Stimulated activated CD4-positive, alpha-beta T cell treated with anti-CD3 and anti-CD28 coated beads, Interleukin-4, amount 100 ng/mL, for 4 hours (primary cell): ENCODE measurements around the gene PRELP.

ENCODE experiments used
- DNase-seq, 2 experiments: peaks; one replicate each; pipeline ENCODE4 v3.0.0-alpha.2; 2020

The PRELP gene

DNA sequence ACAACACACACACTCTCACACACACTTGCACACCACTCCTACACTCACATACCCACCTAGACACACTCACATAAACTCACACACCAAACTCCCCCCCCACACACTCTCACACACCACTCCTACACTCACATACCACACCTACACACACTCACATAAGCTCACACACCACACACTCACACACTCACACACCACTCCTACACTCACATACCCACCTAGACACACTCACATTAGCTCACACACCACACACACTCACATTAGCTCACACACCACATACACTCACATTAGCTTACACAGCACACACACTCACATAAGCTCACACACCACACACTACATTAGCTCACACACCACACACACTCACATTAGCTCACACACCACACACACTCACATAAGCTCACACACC lies 51.4 kb downstream of the PRELP start:
- no peak for DNase-seq

DNA sequence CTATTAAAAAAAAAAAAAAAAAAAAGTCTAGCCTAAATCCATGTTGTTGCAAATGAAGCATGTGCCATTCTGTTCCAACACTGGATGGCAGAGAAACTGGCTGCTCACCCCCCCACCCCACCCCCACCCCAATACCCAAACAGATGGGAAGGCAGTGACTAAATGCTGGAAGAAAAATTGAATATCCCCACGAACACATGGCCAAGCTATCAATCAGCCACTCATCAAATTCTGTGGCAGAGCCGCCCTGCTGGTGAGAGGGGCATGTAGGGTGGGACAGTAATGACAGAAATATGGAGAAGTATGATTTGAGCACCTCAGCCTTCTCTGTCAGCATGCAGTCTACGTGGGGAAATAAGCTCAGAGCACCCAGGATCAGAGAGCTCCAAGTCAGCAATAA lies 52.5 kb downstream of the PRELP start:
- DNase-seq, result no peak

GRCh38 chr1:203528976-203529835 lies 53.6 kb downstream of the PRELP start:
- DNase-seq, result no peak

DNA sequence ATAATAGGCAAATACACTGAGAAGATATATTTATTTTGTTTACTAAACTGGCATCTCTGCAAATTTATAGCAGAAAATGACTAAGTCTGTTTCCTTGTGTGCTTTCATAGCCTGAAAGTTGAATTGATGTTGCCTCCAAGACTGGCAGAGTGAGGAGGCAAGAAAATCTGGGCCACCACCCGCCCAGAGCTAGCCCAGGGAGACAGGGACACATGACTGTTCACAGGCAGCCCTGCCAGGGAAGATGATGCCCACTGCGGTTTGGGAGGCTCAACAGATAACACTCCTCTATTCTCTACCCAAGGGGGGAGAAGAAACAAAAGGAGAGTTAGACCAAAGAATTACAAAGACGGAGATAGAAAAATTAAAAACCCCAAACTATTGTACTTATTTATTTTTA lies 55.5 kb downstream of the PRELP start:
- no peak for DNase-seq

DNA sequence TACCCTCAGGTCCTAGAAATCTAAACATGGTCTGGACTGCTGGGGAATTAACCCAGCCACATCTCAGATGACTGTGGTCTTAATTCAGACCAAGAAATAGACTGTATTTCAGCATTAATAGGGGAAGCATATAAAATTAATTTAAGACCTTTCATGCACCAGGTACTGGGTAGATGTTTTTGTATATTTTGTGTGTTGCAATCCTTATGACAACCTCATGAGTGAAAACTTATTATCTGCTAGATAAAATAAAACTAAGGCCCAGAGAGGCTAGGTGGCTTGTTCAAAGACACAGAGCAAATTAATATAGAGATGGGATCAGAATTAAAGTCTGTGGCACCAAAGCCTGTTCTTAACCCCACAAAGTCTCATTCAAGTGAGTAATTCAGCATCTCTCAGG lies 58.4 kb downstream of the PRELP start:
- DNase-seq, result no peak

GRCh38 chr1:203534526-203534925 lies 58.9 kb downstream of the PRELP start:
- DNase-seq, result no peak

DNA sequence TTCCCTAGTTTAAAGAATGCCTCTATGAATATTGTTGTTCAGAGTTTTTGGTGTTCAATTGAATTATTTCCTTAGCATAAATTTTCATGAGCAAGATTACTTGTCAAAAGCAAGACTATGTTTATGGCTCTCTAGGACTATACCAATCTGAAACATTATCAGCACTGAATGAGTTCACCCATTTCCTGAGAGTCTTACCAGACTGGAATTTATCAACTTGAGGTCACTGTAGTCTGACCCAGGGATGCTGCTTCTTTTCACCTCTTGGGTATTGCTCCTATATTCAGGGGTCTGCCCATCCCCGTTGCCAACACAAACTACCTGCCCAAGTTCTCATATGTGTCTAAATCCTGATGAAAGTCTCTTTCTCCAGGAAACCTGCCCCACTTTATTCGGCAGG lies 61.0 kb downstream of the PRELP start:
- DNase-seq, result no peak

GRCh38 chr1:203536980-203537455 lies 61.4 kb downstream of the PRELP start:
- DNase-seq, result no peak

DNA sequence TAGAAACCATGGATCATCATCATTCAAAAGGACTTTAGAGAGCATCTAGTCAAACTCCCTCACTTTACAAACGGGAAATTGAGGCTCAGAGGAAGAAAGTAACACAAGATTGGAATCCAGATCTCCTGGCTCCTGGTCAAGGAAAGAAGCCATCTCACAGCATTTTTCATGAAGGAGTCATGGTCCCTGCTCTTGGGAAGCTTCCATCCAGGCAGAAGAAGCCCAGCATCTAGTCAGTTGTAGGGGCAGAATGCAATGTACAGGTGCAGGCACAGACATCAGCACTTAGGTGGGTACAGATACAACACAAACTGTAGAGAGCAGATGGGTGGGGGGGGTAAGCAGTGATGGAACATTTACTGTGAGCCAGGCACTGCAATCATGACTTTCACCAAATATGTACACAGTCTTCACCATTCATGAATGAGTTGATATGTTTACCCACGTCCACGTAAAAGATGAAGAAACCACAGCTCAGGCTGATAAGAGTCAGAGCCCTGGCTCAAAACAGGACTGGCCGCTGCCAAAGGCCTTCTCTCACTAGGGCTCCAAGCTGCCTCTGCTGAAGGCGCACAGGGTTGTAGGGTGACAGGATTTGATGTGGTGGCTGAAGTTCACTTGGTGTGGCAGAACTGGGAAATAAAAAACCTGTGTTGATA lies 62.3 kb downstream of the PRELP start:
- no peak for DNase-seq

DNA sequence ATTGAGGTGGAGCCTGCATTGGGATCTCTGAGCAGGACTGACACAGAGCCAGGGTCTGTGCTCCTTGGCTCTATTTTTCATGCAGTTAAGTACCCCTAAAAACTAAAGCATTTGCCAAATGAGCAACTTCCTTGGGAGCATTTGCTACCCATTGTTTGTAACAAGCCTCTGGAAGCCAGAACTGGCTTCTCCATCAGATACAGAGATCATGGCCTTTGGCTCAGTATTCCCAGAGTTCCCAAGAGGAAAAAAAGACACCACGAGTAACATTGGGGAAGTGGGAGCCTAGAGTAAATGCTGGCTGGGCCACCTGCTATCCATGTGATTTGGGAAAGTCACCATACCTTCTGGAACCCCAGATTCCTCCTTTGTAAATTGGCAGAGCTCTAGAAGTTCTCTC lies 63.1 kb downstream of the PRELP start:
- DNase-seq, result no peak

DNA sequence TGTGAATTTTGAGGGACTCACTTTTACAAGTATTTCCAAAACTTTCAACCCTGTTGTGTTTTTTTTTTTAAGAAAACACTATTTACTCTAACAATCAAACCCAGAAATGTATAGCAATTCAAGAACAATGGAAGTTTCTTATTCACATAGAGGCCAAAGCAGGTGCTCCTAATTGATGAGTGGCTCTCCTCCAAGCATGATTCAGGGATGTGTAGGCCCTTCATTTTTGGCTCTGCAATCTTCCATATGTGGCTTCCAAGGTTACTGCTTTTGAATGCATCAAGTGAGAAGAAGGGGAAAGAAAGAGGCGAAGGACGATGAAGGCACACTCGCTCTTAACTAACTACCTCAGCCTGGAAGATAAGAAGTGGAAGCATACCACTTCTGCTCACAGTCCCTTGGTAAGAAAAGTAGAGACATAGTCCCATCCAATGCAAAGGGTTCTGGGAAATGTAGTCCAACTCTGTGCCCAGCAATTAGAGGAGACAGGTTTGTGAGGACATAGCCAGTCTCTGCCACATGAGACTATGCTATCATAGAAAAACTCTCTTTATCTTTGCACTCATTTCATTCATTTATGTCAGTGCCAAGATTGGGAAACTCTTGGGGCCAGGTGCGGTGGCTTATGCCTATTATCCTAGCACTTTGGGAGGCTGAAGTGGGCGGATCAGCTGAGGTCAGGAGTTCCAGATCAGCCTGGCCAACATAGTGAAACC lies 64.4 kb downstream of the PRELP start:
- DNase-seq, result no peak
